Hematopoietic multipotent progenitor cell treated with erythropoietin and hydrocortisone succinate and interleukin-3 and kit ligand, for 17 days (in vitro differentiated cells): ENCODE measurements around the gene USP38.
"Not testable (repeated sequence)": the region's sequence is repeated elsewhere in the genome, so short reads cannot be mapped to it uniquely, and the experiment has no call there.

Experiments used
- DNase-seq: peaks from one replicate; pipeline ENCODE4 v3.0.0-alpha.2; 2015; ENCODE audit warnings: low spot score

Gene USP38

GRCh38 chr4:143207555-143207954 is 22.8 kb downstream of the USP38 start:
- no peak for DNase-seq

DNA sequence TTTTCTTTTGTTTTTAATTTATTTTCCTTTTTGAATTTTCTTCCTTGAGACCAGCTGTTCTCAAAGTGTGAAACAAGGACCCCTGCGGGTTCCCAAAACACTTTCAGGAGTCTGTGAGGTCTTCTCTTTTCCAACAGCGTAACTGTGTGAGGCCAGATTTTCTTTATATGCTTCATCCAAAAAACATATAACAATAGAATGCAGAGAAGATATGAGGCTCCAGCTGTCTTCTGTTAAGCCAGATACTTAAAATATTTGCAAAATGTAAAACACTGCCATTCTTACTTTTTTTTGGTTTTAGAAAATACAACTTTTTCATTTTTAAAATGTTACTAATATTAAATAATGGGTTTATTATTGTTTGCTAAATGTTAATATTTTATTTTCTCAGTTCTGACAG is 27.8 kb downstream of the USP38 start:
- DNase-seq, result no peak

GRCh38 chr4:143215873-143216272 is 31.2 kb downstream of the USP38 start:
- no peak for DNase-seq

DNA sequence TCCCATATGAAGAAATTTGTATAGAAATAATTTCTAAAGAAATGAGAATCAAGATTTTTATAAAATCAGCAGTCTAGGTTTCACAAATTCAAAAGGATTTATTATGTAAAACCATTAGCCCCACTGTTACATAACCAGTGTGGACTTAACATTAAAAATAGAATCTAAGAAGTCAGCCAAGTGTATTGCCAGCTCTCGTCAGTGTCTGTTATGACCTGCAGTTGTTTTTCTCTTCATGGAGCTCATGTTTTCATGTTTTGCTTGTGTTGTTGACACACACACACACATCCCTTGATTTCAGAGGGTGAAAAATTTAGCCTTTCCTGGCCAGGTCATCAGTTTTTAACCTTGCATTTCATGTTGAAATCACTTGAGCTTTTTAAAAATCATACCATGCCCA is 39.5 kb downstream of the USP38 start:
- DNase-seq, result no peak

GRCh38 chr4:143225167-143225566 is 40.5 kb downstream of the USP38 start:
- DNase-seq, result no peak

DNA sequence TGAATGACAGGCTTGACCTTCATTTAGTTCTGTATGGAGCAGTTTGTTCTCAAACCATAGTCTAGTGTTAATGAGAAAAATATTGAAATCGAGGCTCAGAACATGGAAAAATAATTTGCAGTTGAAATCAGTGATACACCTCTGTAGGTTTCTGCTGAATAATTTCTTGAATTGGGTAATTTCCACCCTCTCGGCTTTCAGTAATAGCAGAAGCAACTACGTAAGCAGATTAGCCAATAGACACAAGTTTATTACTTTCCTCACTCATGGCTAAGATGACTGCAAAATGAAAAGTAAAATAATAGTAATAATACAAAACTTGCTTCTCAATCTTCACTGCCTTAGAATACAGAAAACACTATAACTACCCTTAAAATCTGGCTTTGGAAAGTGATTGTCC is 46.0 kb downstream of the USP38 start:
- no peak for DNase-seq

GRCh38 chr4:143232277-143232676 is 47.6 kb downstream of the USP38 start:
- no peak for DNase-seq

DNA sequence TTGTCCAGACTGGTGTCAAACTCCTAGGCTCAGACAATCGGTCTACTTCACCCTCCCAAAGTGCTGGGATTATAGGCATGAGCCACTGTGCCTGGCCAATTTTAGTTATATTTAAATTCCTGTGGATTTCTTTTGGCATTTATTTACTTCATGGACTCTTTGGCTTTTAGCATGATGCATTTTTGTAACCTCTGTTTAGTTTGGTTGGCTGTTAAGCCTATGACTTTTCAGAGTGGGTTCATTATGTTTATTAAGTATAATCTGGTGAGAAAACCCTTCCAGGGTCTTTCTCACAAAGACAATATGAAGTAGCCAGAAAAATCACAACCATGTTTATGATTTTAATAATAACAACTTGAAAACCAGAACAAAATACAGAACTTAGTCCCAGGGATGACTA is 49.4 kb downstream of the USP38 start:
- no peak for DNase-seq

- DNase-seq, result not testable (repeated sequence)
Observed at GRCh38 chr4:143237195-143237594, 52.5 kb downstream of the USP38 start.

DNA sequence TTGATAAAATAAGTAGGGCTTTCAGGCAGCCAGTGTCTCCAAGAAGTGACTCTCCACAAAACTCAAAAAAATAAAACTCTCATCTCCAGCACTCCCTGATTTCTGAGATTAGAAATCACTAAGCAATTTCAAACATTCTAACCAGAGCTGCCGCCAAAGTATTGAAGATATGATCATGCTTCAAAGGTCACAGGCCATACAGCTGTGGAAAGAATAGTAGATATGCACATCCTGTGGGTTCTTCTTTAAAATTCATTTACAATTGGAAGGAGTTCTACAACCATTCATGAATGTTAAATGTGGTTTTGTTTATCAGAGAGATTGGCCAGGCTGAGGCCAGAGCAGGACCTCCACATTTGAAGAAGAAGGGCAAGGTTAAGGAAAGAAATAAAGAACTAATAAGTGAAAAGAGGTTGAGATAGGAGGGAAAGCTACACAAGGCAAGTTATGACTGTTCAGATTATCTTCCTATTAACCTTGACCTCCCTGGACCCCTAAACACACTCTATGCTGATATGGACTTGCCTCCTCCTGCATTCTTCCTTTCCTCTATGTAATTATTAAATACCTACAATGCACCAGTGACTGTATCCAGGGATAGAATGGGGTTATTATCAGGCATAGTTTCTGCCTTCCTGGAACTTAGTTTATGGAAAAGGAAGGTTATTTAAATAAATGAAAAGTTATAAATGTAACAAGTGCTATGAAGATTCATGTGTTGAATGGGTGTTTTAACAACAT is 56.4 kb downstream of the USP38 start:
- no peak for DNase-seq

GRCh38 chr4:143241892-143242291 is 57.2 kb downstream of the USP38 start:
- DNase-seq, result peak; percentile 11

DNA sequence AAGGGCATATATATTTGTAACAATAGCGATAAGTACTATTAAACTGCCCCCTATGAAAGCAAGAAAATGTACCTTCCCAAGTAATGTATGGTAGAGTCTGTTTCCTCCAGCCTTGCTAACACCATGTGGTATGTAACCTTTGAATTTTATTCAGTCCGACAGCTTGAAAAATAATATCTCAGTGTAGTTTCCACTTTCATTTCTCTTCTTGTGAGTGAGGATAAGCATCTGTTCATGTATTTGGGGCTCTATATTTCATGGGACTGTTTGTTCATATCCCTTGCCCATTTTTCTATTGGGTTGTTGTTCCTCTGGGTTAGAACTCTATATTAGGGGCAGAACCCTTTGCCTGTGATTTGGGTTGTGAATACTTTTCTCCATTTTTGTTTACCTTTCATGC is 58.3 kb downstream of the USP38 start:
- DNase-seq, result no peak

GRCh38 chr4:143246977-143247376 is 62.3 kb downstream of the USP38 start:
- no peak for DNase-seq

DNA sequence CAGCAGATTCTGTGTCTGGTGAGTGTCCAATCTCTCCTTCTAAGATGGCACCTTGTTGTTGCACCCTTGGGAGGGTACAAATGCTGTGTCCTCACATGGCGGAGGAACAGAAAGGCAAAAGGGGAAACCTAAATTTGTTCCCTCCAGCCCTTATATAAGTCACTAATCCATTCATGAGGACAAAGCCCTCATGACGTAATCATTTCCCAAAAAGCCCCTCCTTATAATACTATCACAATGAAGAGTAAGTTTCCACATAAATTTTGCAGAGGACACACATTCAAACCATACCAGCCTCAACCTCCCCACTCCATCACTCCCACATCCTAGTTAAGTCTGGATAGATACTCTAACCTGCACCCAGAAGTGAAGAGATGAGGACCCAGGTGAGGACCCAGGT is 63.1 kb downstream of the USP38 start:
- no peak for DNase-seq

- DNase-seq, result no peak
Observed at GRCh38 chr4:143248827-143249226, 64.1 kb downstream of the USP38 start.

GRCh38 chr4:143250617-143251016 is 65.9 kb downstream of the USP38 start:
- no peak for DNase-seq

GRCh38 chr4:143251348-143251747 is 66.6 kb downstream of the USP38 start:
- DNase-seq, result no peak

- no peak for DNase-seq
Observed at GRCh38 chr4:143251779-143252178, 67.1 kb downstream of the USP38 start.

DNA sequence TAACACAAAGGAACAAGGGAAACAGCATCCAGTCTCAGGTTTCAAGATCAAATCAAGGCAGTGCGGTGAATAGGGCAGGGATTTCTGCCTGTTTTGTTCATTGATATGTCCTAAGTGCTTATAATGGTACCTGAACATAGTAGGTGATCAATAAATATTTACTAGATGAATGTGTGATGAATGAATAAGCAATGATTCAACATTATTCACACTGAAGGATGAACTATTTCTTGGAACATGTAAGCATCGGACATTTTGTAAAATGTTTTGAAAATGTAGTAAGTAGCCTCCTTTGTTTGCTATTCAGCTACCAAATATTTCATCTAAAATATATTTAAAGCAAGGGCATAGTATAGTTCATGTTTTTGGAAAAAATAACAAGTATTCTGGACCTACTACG is 67.8 kb downstream of the USP38 start:
- DNase-seq, result no peak

- DNase-seq, result no peak
Observed at GRCh38 chr4:143253166-143253565, 68.4 kb downstream of the USP38 start.

DNA sequence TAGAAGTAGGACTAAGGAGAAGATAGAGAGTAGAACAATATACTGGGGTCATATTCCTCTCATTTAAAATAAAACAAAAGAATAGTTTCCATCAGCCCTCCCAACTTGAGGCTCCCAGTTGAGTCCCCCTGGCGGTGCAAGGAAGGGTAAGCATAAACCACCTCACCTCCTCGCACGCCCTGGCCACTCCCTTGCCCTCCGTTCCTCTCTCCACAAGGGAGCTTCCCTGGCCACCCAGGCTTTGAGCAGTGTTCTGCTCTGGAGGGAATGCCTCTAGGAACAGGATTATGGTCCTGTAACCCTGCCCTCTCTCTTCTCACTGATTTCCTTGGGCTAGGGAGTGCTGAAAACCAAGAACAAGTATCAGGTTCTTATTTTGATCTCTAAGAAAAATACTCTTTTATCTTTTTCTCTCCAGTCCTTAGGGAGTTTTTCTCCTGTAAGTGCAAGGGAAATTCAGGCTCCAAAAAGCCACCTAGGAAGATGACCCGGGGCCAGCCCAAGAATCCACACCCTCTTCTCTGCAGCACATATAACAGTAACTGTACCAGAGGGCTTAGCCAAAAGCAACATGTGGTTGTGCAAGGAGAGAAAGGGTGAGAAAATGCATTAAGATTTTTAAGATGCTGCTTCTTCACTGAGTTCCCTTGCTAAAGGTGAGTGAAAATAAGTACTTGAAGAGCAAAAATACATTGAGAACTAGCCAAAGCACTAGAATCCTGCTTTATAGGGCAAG is 69.9 kb downstream of the USP38 start:
- no peak for DNase-seq

- no peak for DNase-seq
Observed at GRCh38 chr4:143256456-143256855, 71.7 kb downstream of the USP38 start.

DNA sequence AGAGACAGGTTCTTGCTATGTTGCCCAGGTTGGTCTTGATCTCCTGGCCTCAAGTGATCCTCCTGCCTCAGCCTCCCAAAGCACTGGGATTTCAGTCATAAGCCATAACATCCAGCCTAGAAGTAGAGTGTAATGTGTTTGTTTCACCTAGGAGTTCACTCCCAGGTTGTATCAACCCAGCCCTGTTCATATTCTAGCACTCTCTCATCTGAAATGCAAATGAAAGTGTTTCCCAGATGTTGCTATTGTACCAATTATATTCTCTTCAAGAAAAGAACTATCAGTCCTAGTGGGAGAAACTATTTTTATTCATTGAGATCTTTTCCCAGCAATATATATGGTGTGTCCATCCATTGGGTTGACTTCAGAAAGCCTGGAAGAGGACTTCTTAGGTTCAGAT is 72.6 kb downstream of the USP38 start:
- DNase-seq, result no peak

DNA sequence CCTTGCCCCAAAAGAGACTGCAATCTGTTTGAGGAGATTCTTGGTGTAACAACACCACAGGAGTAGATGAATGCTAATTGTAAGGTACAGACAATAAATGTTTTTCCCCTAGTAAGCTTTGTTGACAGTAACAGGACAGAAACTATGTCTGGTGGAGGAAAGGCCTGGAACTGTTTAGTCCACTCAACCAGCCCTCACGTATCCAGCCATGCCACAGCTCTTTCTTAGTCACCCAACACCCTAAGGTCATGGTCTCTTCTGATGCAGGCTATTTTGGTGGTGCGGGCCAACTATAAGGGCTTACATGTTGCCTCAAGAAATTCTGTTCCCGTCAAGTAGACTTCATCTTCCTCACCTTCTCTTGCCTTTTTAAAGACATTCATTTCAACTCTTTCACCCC is 76.0 kb downstream of the USP38 start:
- no peak for DNase-seq
